ENCODE data around the gene ZNF280C.

The ZNF280C gene

GRCh38 chrX:130176354-130176776 lies 92.3 kb downstream of the ZNF280C start:
- DNase-seq: no peak

GRCh38 chrX:130174937-130175336 lies 93.8 kb downstream of the ZNF280C start:
- DNase-seq: no peak

GRCh38 chrX:130174045-130174704 lies 94.5 kb downstream of the ZNF280C start:
- no peak for DNase-seq

GRCh38 chrX:130173190-130173895 lies 95.4 kb downstream of the ZNF280C start:
- DNase-seq: no peak

GRCh38 chrX:130172127-130172845 lies 96.4 kb downstream of the ZNF280C start:
- peak; percentile 14 for DNase-seq

GRCh38 chrX:130171446-130172126 lies 97.1 kb downstream of the ZNF280C start, which contains the start of gene RAB33A:
Gene RAB33A, plus strand, starts transcription at chrX:130171962. Its CDS starts 101 bp downstream, at chrX:130172063.
- DNase-seq: peak; percentile 48

- DNase-seq: peak; percentile 93
Measured at GRCh38 chrX:130170752-130171445, 97.8 kb downstream of the ZNF280C start.

- no peak for DNase-seq
Measured at GRCh38 chrX:130167040-130167439, 101.7 kb downstream of the ZNF280C start.

GRCh38 chrX:130166503-130166777 lies 102.3 kb downstream of the ZNF280C start:
- no peak for DNase-seq

- DNase-seq: peak; percentile 98
Measured at GRCh38 chrX:130165703-130166502, 102.8 kb downstream of the ZNF280C start, which contains the start of gene AIFM1. Gene AIFM1, minus strand, starts transcription at chrX:130165841. Its CDS starts 185 bp downstream, at chrX:130165656.

GRCh38 chrX:130165181-130165702 lies 103.5 kb downstream of the ZNF280C start:
- DNase-seq: peak; percentile 67

- no peak for DNase-seq
Measured at GRCh38 chrX:130163398-130163797, 105.3 kb downstream of the ZNF280C start.

GRCh38 chrX:130162094-130162735 lies 106.5 kb downstream of the ZNF280C start:
- no peak for DNase-seq

- no peak for DNase-seq
Measured at GRCh38 chrX:130159776-130160175, 108.9 kb downstream of the ZNF280C start.

GRCh38 chrX:130158311-130158710 lies 110.4 kb downstream of the ZNF280C start:
- DNase-seq: peak; percentile 1

- peak; percentile 76 for DNase-seq
Measured at GRCh38 chrX:130155564-130155963, 113.1 kb downstream of the ZNF280C start.

Measured in NCI-H82 (cell line).